ENCODE measurements around the gene CHD3.

Gene CHD3

DNA sequence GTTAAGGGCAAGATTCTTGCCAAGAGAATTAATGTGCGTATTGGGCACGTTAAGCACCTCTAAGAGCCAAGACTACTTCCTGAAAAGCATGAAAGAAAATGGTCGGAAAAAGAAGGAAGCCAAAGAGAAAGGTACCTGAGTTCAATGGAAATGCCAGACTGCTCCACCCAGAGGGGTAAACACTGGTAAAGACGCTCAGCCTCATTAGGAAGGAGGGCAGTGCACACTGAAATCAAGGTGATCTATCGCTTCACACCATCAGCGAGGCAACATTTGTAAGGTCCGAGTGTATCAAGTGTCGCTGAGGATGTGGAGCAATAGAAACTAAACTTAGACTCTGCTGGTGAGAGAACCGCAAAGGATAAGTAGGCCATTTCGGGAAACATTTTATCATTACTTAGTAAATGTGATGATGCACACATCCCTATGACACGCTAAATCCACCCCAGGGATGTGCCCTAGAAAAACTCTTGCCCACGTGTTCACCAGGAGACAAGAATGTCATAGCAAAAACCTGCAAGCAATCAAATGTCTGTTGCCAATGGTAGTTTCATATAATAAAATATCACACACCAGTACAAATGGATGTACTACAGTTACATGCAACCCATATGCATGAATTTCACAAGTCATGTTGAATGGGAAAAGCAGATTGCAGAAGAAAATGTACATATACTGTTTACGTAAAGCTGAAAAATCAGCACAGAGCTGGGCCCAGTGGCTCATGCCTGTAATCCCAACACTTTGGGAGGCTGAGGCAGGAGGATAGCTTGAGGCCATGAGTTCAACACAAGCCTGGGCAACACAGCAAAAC is 67.0 kb downstream of the CHD3 start:
- Mint-ChIP-seq H3K36me3 (ENCODE audit: low read depth) (no peaks in the 10 kb centered on the region), H3K4me1 (ENCODE audit: low read depth) (peaks cover 29% of the 10 kb centered on the region), H3K27me3 (no peaks in the 10 kb centered on the region), H3K9me3 (no peaks in the 10 kb centered on the region), H3K27ac (no peak overlapping the region), H3K4me3 (no peak overlapping the region)
- intact Hi-C loops (cut with micrococcal nuclease): no loop called here

DNA sequence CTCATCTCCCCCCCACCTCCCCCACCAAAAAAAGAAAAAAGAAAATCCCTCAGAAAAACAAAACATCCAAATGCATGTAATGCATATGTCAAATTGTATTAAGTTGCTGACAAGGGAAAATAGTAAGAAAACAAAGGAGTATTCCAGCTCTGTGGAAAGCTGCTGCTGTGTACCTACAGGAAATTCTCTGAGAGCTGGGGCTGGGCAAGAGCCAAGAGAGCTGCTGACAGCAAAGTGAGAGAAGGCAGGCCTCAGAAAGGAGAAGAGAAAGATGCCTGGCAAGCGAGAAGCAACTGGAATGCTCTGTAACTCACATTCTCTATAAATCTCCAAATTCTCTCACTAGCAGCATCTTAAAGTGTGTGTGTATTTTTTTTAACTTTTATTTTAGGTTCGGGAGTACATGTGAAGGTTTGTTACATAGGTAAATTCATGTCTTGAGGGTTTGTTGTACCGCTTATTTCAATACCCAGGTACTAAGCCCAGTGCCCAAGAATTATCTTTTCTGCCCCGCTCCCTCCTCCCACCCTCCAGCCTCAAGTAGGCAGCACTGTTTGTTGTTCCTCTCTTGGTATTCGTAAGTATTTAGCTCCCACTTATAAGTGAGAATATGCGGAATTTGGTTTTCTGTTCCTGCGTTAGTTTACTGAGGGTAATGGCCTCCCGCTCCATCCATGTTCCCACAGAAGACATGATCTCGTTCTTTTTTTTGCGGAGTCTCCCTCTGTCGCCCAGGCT is 67.8 kb downstream of the CHD3 start:
- Mint-ChIP-seq H3K27me3 (no peaks in the 10 kb centered on the region), H3K9me3 (no peaks in the 10 kb centered on the region), H3K27ac (peak overlapping the region; percentile 52), H3K36me3 (ENCODE audit: low read depth) (no peaks in the 10 kb centered on the region), H3K4me3 (no peak overlapping the region), H3K4me1 (ENCODE audit: low read depth) (peaks cover 27% of the 10 kb centered on the region)
- intact Hi-C loops (cut with micrococcal nuclease): no loop called here

DNA sequence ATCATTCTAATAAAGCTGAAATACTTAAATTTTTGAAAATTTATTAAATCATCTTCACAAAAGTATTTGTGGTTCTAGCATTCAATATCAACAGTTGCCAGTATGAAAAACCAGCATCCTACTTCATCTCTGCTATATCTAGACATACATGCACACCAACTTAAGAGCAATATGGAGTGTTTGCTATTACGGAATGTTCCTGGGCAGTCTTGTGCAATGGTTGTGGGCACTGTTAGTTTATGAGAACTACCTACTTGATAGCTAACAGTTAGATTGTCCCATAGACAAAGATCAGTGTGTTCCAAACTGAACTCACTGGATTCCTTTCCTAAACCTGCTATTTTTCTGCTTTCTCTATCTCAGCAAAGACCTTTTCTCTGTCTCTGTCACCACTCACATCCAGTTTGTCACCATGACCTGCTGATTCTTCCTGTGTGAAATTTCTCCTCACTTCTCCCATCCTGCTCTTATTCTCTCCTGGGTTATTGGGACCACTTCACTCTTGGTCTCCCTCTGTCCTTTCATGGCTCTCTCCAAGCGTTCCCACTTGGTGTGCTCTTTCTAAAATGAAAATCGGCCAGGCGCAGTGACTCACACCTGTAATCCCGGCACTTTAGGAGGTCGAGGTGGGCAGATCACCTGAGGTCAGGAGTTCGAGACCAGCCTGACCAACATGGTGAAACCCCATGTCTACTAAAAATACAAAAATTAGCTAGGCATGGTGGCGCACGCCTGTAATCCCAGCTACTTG is 71.1 kb downstream of the CHD3 start:
- no peaks in the 10 kb centered on the region for H3K27me3 Mint-ChIP-seq
- H3K36me3 Mint-ChIP-seq (ENCODE audit: low read depth): no peaks in the 10 kb centered on the region
- peaks cover 24% of the 10 kb centered on the region for H3K4me1 Mint-ChIP-seq (ENCODE audit: low read depth)
- no peaks in the 10 kb centered on the region for H3K9me3 Mint-ChIP-seq
- intact Hi-C loops (cut with micrococcal nuclease): no loop called here
- no peak overlapping the region for H3K4me3 Mint-ChIP-seq
- H3K27ac Mint-ChIP-seq: no peak overlapping the region

DNA sequence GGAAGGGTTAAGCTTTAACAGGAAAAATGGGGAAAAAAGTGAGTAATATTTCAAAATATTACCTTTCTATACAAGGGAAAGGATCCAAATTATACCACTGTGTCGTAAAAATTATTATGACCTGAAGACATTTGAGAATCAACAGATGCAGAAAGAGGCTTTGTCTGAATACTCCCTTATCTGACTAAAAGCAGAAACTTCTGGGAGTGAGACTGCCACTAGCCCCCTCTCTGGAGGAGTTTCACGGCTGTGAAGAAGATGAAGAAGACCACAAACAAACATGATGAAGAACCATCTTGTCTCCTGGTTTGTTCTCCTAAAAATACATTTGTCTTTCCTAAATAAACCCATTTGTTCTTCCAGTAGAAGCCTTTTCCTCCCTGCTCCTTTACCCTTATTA is 72.8 kb downstream of the CHD3 start:
- Mint-ChIP-seq H3K4me1 (ENCODE audit: low read depth) (peaks cover 12% of the 10 kb centered on the region), H3K9me3 (no peaks in the 10 kb centered on the region), H3K27me3 (no peaks in the 10 kb centered on the region), H3K4me3 (no peak overlapping the region), H3K27ac (no peak overlapping the region), H3K36me3 (ENCODE audit: low read depth) (no peaks in the 10 kb centered on the region)
- intact Hi-C loops (cut with micrococcal nuclease): no loop called here
